ENCODE data around the gene MSMO1. TPM values are rescaled to one million over a fixed set of nuclear protein-coding genes. Genes with fewer than 3 reads are reported as not detected.
A peak's percentile ranks its signal among the peaks of the same experiment; 100 is the strongest.
"Not testable (repeated sequence)": the region's sequence is repeated elsewhere in the genome, so short reads cannot be mapped to it uniquely, and the experiment has no call there.

MSMO1 gene
- total RNA-seq, 1 experiment from 2014 or later, result 345 TPM

DNA sequence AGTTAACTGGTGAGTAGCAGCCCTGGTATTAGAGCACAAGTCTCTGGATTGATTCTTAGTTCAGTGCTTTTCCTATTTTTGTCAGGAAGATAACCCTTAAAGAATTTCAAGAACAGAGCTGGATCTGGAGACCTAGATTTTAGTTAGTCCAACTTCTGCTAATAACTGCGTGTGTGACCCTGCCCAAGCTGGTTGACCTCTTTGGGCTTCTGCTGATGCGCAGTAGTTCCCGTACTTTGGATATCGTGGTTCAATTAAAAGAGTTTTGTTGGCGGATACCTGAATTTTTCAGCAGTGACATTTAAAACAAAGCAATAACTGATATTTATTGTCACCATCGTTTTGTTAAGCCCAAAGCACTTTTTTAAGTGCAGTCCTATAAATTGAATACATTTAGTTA, 9.3 kb downstream of the MSMO1 start:
- peaks cover 71% of the 10 kb centered on the region for H4K20me1 ChIP-seq (ENCODE audit: insufficient read depth, low read depth, low read length)
- H3K4me2 ChIP-seq (ENCODE audit: low read depth, low read length, poor library complexity, severe bottlenecking), result no peak overlapping the region
- no peak overlapping the region for H2AFZ ChIP-seq (ENCODE audit: low read length)
- H3K4me3 ChIP-seq (ENCODE audit: low read length), result no peak overlapping the region
- no peaks in the 10 kb centered on the region for H3K9me3 ChIP-seq (ENCODE audit: low read length)
- H3K27me3 ChIP-seq (ENCODE audit: low read length), result no peaks in the 10 kb centered on the region
- H3K79me2 ChIP-seq (ENCODE audit: low read length), result peaks cover 65% of the 10 kb centered on the region
- peaks cover 90% of the 10 kb centered on the region for H3K36me3 ChIP-seq (ENCODE audit: insufficient read depth, low read length)
- no peaks in the 10 kb centered on the region for H3K9me2 ChIP-seq (replicated peaks; ENCODE audit: insufficient read depth, low read length)
- H3K27ac ChIP-seq (ENCODE audit: low read length), result no peak overlapping the region
- H3K4me1 ChIP-seq (ENCODE audit: low read length), result peaks cover 38% of the 10 kb centered on the region
- DNase-seq, result no peak
- no peak overlapping the region for H3K9ac ChIP-seq (ENCODE audit: low read length)

DNA sequence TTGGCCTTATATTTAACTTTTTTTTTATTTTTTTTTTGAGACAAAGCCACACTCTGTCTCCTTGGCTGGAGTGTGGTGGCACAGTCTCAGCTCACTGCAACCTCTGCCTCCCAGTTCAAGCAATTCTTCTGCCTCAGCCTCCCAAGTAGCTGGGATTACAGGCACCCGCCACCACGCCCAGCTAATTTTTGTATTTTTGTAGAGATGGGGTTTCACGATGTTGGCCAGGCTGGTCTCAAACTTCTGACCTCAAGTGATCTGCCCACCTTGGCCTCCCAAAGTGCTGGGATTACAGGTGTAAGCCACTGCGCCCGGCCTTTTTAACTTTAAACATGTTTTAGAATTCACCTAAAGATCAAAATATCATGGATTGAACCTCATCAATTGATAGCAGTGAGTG, 14.9 kb downstream of the MSMO1 start:
- not testable (repeated sequence) for H3K4me1 ChIP-seq (ENCODE audit: low read length); H2AFZ ChIP-seq (ENCODE audit: low read length); H3K4me3 ChIP-seq (ENCODE audit: low read length); H3K27me3 ChIP-seq (ENCODE audit: low read length); H3K4me2 ChIP-seq (ENCODE audit: low read depth, low read length, poor library complexity, severe bottlenecking); H3K9me2 ChIP-seq (replicated peaks; ENCODE audit: insufficient read depth, low read length); H3K27ac ChIP-seq (ENCODE audit: low read length); DNase-seq; H3K9me3 ChIP-seq (ENCODE audit: low read length); H3K9ac ChIP-seq (ENCODE audit: low read length)
- peaks cover 53% of the 10 kb centered on the region for H3K36me3 ChIP-seq (ENCODE audit: insufficient read depth, low read length)
- H4K20me1 ChIP-seq (ENCODE audit: insufficient read depth, low read depth, low read length), result peaks cover 28% of the 10 kb centered on the region
- H3K79me2 ChIP-seq (ENCODE audit: low read length), result peaks cover 11% of the 10 kb centered on the region

DNA sequence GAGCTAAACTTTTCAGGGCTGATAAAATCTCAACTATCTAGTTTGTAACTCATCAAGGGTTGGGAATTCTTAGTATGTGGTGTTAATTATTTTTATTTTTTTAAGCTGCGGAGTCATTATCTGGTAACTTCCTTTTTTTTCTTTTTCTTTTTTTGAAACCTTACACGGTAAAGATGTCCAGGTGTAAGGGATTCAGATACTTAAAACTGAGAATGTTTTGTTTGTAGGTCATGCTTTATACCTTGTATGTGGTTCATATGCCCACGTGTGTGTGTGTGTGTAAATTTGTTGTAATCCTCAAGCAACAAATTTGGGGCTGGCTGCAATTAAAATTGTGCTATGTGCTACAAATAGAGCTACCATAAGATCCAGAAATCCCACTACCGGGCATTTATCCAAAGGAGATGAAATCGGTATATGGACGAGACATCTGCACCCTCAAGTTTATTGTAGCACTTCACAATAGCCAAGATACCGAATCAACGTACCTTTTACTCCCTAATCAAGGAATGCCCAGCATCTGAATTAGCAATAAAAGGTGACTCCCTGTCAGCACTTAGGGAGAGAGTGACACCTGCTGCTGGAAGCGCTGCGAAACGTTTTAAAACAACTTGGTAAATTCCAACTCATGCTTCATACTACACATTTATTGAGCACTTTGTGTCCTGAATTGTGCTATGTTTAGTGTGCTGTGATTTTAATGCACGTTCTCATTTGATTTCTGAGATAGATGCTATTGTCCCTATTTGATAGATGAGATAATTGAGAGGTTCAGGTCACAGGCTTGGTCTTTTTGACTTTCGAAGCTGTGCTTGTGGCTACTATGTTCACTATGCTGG, 16.1 kb downstream of the MSMO1 start:
- Histone ChIP-seq H3K4me1 (ENCODE audit: low read length) (no peaks in the 10 kb centered on the region), H3K27ac (ENCODE audit: low read length) (no peak overlapping the region), H3K36me3 (ENCODE audit: insufficient read depth, low read length) (peaks cover 43% of the 10 kb centered on the region), H3K4me3 (ENCODE audit: low read length) (no peak overlapping the region), H2AFZ (ENCODE audit: low read length) (no peak overlapping the region), H3K79me2 (ENCODE audit: low read length) (0 out of 2 replicates have a peak, but pooled peaks cover 1% of the 10 kb centered on the region), H3K4me2 (ENCODE audit: low read depth, low read length, poor library complexity, severe bottlenecking) (no peak overlapping the region), H3K9me2 (replicated peaks; ENCODE audit: insufficient read depth, low read length) (no peaks in the 10 kb centered on the region), H3K27me3 (ENCODE audit: low read length) (no peaks in the 10 kb centered on the region), H3K9me3 (ENCODE audit: low read length) (no peaks in the 10 kb centered on the region), H4K20me1 (ENCODE audit: insufficient read depth, low read depth, low read length) (peaks cover 25% of the 10 kb centered on the region), H3K9ac (ENCODE audit: low read length) (no peak overlapping the region)
- DNase-seq, result peak; percentile 51

DNA sequence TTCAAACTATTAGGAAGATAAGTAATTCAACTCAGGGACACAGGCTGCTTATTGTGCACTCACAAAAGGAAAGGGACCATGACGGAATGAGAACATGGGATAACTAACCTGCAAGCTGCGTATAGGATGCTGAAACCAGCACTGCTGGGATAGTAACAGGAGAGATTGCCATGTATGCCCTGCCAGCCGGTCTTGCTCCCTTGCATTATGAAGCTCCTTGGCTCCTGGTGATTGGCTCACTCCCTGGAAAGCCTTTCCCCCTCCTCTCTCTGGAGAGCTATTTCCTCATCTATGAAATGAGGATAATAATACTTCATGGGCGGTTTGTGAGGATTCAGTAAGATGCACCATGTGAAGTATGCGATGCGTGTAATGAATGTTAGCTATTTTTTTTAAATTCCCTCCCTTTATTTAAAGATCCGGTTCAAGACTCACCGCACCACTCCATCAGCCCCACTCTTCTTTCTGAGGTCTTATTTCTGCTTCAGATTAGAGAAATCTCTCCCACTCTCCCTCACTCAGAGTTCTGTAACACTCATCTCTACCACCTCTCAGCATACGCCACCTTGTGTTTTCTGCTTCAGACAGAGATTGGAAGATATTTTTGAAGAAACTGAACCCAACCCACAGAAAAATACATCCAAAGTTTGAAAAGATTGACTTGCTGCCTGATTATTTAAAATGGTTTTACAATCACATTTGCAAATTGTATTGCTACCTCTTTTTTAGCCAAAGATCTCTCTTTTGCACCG, 18.4 kb downstream of the MSMO1 start:
- Histone ChIP-seq H3K4me2 (ENCODE audit: low read depth, low read length, poor library complexity, severe bottlenecking) (no peak overlapping the region), H4K20me1 (ENCODE audit: insufficient read depth, low read depth, low read length) (peaks cover 15% of the 10 kb centered on the region), H3K4me1 (ENCODE audit: low read length) (no peaks in the 10 kb centered on the region), H3K27me3 (ENCODE audit: low read length) (no peaks in the 10 kb centered on the region), H3K9me2 (replicated peaks; ENCODE audit: insufficient read depth, low read length) (no peaks in the 10 kb centered on the region), H3K27ac (ENCODE audit: low read length) (no peak overlapping the region), H2AFZ (ENCODE audit: low read length) (no peak overlapping the region), H3K4me3 (ENCODE audit: low read length) (no peak overlapping the region), H3K9me3 (ENCODE audit: low read length) (no peaks in the 10 kb centered on the region), H3K9ac (ENCODE audit: low read length) (no peak overlapping the region), H3K36me3 (ENCODE audit: insufficient read depth, low read length) (peaks cover 23% of the 10 kb centered on the region), H3K79me2 (ENCODE audit: low read length) (no peaks in the 10 kb centered on the region)
- DNase-seq, result no peak

DNA sequence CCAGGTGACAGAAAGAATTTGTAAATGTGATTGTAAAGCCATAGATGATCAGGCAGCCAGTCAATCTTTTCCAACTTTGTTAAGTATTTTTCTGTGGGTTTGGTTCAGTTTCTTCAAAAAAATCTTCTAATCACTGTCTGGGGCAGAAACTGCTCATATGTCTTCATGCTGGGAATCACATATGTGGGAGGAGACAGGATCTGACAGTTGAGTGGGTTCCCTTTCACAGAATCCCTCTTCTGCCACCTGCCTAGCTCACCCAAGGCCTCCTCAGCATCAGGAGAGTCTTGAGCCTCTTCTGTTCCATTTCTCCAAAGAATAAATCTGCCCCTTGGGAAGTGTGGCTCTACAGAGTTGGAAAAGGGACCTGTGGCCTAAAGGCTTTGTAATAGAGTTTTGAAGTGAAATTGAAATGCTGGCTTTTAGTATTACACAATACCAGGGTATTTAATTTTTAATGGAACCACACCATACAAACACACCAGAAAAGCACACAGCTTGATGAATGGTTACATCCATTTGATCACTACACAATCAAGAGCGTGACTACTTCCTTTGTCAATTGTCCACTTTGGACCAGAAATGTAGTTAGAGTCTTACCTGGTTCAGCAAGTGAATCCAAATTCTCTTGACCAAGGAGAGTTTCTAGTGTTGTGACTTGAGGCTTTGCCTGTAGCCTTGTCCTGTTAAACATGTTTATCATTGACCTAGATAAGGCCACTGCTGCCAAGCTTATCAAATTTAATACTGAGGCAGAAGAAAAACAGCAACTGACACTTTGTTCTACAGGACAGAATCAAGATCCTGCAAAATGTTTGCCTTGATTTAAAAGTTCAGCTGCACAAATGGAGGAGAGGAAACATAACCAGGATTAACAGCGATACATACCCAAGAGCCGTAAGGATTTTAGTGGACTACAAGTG, 20.4 kb downstream of the MSMO1 start:
- Histone ChIP-seq H4K20me1 (ENCODE audit: insufficient read depth, low read depth, low read length) (peaks cover under 1% of the 10 kb centered on the region; the same call in 1 of the 2 replicates), H3K27me3 (ENCODE audit: low read length) (no peaks in the 10 kb centered on the region), H3K79me2 (ENCODE audit: low read length) (no peaks in the 10 kb centered on the region), H3K27ac (ENCODE audit: low read length) (no peak overlapping the region), H3K9ac (ENCODE audit: low read length) (no peak overlapping the region), H3K4me2 (ENCODE audit: low read depth, low read length, poor library complexity, severe bottlenecking) (no peak overlapping the region), H3K9me3 (ENCODE audit: low read length) (no peaks in the 10 kb centered on the region), H3K4me1 (ENCODE audit: low read length) (no peaks in the 10 kb centered on the region), H2AFZ (ENCODE audit: low read length) (no peak overlapping the region), H3K9me2 (replicated peaks; ENCODE audit: insufficient read depth, low read length) (no peaks in the 10 kb centered on the region), H3K4me3 (ENCODE audit: low read length) (no peak overlapping the region), H3K36me3 (ENCODE audit: insufficient read depth, low read length) (peaks cover 5% of the 10 kb centered on the region; the same call in 1 of the 2 replicates)
- no peak for DNase-seq

DNA sequence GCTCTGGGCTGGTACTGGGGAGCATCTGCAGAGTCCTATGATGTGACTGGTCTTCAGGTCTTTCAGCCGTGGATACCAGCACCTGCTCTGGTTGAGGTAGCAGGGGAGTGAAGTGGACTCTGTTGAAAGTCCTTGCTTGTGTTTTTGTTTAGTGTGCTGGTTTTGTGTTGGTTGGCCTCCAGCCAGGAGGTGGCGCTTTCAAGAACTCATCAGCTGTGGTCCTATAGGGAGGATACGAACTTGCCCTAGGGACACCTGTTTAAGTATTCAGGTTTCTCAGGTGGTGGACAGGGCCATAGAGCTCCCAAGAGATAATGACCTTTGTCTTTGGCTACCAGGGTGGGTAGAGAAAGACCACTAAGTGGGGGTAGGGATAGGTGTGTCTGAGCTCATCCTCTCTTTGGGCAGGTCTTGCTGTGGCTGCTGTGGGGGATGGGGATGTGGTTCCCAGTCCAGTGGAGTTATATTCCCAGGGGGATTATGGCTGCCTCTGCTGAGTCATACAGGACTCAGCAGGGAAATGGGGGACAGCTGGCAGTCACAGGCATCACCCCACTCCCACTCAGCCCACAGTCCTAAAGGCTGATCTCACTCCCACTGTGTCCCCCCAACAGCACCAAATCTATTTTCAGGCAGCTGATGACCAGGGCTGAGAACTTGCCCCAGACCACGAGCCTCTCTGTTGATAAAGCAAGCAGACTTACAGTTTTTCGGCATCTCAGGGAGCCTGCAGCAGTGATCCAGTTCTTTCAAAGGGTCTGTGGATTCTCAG, 24.1 kb downstream of the MSMO1 start:
- DNase-seq, result no peak
- H2AFZ ChIP-seq (ENCODE audit: low read length), result no peak overlapping the region

DNA sequence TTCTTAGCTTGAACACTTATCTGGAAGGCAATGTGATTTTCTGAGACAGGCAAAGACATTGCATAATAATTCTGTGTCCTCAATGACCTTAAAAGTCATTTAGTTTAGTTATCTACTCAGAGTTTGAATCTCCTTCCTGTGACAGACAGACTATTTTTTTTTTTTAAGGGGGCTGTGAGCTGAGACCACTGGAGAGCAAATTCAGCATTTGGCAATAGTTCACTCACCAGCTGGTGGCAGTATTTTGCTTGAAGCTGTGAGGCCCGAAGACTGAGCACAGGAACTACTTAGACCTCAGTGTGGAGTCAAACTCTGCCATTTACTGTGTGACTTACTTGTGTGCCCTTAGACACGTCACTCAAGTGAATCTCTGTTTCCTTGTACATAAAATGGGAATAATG, 28.4 kb downstream of the MSMO1 start:
- no peaks in the 10 kb centered on the region for H4K20me1 ChIP-seq (ENCODE audit: insufficient read depth, low read depth, low read length)
- H3K4me1 ChIP-seq (ENCODE audit: low read length), result no peaks in the 10 kb centered on the region
- no peaks in the 10 kb centered on the region for H3K36me3 ChIP-seq (ENCODE audit: insufficient read depth, low read length)
- peak; percentile 76 for DNase-seq
- no peak overlapping the region for H2AFZ ChIP-seq (ENCODE audit: low read length)
- H3K79me2 ChIP-seq (ENCODE audit: low read length), result no peaks in the 10 kb centered on the region
- no peak overlapping the region for H3K9ac ChIP-seq (ENCODE audit: low read length)
- peaks cover 3% of the 10 kb centered on the region; the same call in 1 of the 2 replicates for H3K27me3 ChIP-seq (ENCODE audit: low read length)
- no peak overlapping the region for H3K27ac ChIP-seq (ENCODE audit: low read length)
- H3K9me3 ChIP-seq (ENCODE audit: low read length), result no peaks in the 10 kb centered on the region
- no peaks in the 10 kb centered on the region for H3K9me2 ChIP-seq (replicated peaks; ENCODE audit: insufficient read depth, low read length)
- no peak overlapping the region for H3K4me2 ChIP-seq (ENCODE audit: low read depth, low read length, poor library complexity, severe bottlenecking)
- H3K4me3 ChIP-seq (ENCODE audit: low read length), result no peak overlapping the region

More for the DNA sequence above, 24.1 kb downstream of the MSMO1 start:
- Histone ChIP-seq H3K27me3 (ENCODE audit: low read length) (peaks cover 3% of the 10 kb centered on the region; the same call in 1 of the 2 replicates), H3K4me2 (ENCODE audit: low read depth, low read length, poor library complexity, severe bottlenecking) (no peak overlapping the region), H3K4me3 (ENCODE audit: low read length) (no peak overlapping the region), H3K79me2 (ENCODE audit: low read length) (no peaks in the 10 kb centered on the region), H3K9me2 (replicated peaks; ENCODE audit: insufficient read depth, low read length) (no peaks in the 10 kb centered on the region), H3K9me3 (ENCODE audit: low read length) (no peaks in the 10 kb centered on the region), H3K27ac (ENCODE audit: low read length) (no peak overlapping the region), H3K36me3 (ENCODE audit: insufficient read depth, low read length) (no peaks in the 10 kb centered on the region), H3K4me1 (ENCODE audit: low read length) (no peaks in the 10 kb centered on the region), H4K20me1 (ENCODE audit: insufficient read depth, low read depth, low read length) (no peaks in the 10 kb centered on the region), H3K9ac (ENCODE audit: low read length) (no peak overlapping the region)
